ENCODE results near the gene AHCYL1.

- no peak for TF ChIP-seq SP1 (IDR thresholded peaks at IDR 0.05)
- TF ChIP-seq ARNT (IDR thresholded peaks at IDR 0.05) = no peak
- no peak for TF ChIP-seq FOXM1 (IDR thresholded peaks at IDR 0.05; ENCODE audit: borderline replicate concordance)
- no peak for TF ChIP-seq NFRKB (IDR thresholded peaks at IDR 0.05)
- TF ChIP-seq ZNF384 (IDR thresholded peaks at IDR 0.05) = no peak
- TF ChIP-seq FOXA1 (IDR thresholded peaks at IDR 0.05) = no peak
- no peak for TF ChIP-seq CTBP1 (IDR thresholded peaks at IDR 0.05; ENCODE audit: borderline replicate concordance)
- TF ChIP-seq TARDBP (IDR thresholded peaks at IDR 0.05) = no peak
- no peak for TF ChIP-seq FOXK2 (IDR thresholded peaks at IDR 0.05)
- TF ChIP-seq, protein P1, sequence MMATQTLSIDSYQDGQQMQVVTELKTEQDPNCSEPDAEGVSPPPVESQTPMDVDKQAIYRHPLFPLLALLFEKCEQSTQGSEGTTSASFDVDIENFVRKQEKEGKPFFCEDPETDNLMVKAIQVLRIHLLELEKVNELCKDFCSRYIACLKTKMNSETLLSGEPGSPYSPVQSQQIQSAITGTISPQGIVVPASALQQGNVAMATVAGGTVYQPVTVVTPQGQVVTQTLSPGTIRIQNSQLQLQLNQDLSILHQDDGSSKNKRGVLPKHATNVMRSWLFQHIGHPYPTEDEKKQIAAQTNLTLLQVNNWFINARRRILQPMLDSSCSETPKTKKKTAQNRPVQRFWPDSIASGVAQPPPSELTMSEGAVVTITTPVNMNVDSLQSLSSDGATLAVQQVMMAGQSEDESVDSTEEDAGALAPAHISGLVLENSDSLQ (IDR thresholded peaks at IDR 0.05) = no peak
- TF ChIP-seq L3MBTL2 (conservative IDR thresholded peaks at IDR 0.05) = no peak
Observed at GRCh38 chr1:110047463-110047862, 62.9 kb downstream of the AHCYL1 start.
